H1 (cell line): ENCODE measurements around the gene HRH1. TPM values are rescaled to one million over a fixed set of nuclear protein-coding genes. Genes with fewer than 3 reads are reported as not detected.

Experiments
- CTCF ChIA-PET: fragments of 300-600 bp; sonication (Branson Sonifier 250); formaldehyde crosslinking; loops from one replicate; lab custom pipeline; 2021; ENCODE audit not compliant: partially characterized antibody; lab: Charles Lee
- POLR2A ChIA-PET: fragments of 300-600 bp; sonication (Branson Sonifier 250); formaldehyde crosslinking; loops from one replicate; lab custom pipeline; 2021; ENCODE audit warnings: inconsistent platforms; ENCODE audit not compliant: partially characterized antibody; lab: Charles Lee
- DNase-seq, 2 experiments: peaks; one replicate each; pipeline versions ENCODE4 v3.0.0 to v3.0.0-alpha.2; 2010 to 2022; ENCODE audit warnings: low spot score in 2 of 2, low read depth in 1 of 2, mixed read lengths in 1 of 2
- FAIRE-seq: peaks from 2 replicates; lab custom pipeline; 2011; peaks lifted over from hg19 to GRCh38; lab: Jason Lieb, UNC
- H2AFZ ChIP-seq: 2 replicates; pipeline ENCODE4 v1.8.1; 2012; ENCODE audit warnings: low read length, inconsistent platforms
- H2AK5ac ChIP-seq: 2 replicates; pipeline ENCODE4 v1.6.1; 2013; ENCODE audit warnings: low read depth, low read length
- H2BK120ac ChIP-seq: replicated peaks from 2 replicates; pipeline ENCODE3; 2013; ENCODE audit warnings: low read depth, low read length, inconsistent platforms
- H2BK12ac ChIP-seq: 2 replicates; pipeline ENCODE4 v1.6.1; 2013; ENCODE audit warnings: low read depth, low read length
- H2BK15ac ChIP-seq: 2 replicates; pipeline ENCODE4 v1.6.1; 2013; ENCODE audit warnings: low read length
- H2BK20ac ChIP-seq: 2 replicates; pipeline ENCODE4 v1.6.1; 2013; ENCODE audit warnings: low read length
- H2BK5ac ChIP-seq: 2 replicates; pipeline ENCODE4 v1.6.1; 2013; ENCODE audit warnings: low read depth, low read length
- H3K14ac ChIP-seq: 2 replicates; pipeline ENCODE4 v1.6.1; 2013; ENCODE audit warnings: inconsistent platforms; ENCODE audit not compliant: insufficient read length
- H3K18ac ChIP-seq: 2 replicates; pipeline ENCODE4 v1.6.1; 2013; ENCODE audit warnings: low read length; ENCODE audit errors: extremely low read depth
- H3K23ac ChIP-seq: 2 replicates; pipeline ENCODE4 v1.6.1; 2013; ENCODE audit warnings: inconsistent platforms; ENCODE audit not compliant: insufficient read length
- H3K23me2 ChIP-seq: 2 replicates; pipeline ENCODE4 v1.6.1; 2013; ENCODE audit warnings: low read depth, low read length
- H3K27ac ChIP-seq: 2 replicates; pipeline ENCODE4 v1.6.1; 2011; ENCODE audit warnings: low read depth, low read length, inconsistent platforms
- H3K27me3 ChIP-seq, 4 experiments: replicated peaks in 1 of 4; 1 replicate in 1 of 4; 2 replicates in 3 of 4; pipeline versions ENCODE4 v1.6.1 to v1.8.1; 2011 to 2013; ENCODE audit warnings: low read length in 3 of 4, mild to moderate bottlenecking in 3 of 4, inconsistent platforms in 2 of 4, mixed read lengths in 2 of 4, moderate library complexity in 1 of 4; ENCODE audit not compliant: control insufficient read depth in 3 of 4, insufficient read depth in 3 of 4; ENCODE audit errors: extremely low read depth in 1 of 4
- H3K36me3 ChIP-seq, 4 experiments: 2 replicates each; pipeline versions ENCODE4 v1.6.1 to v1.8.1; 2011 to 2013; ENCODE audit warnings: mild to moderate bottlenecking in 4 of 4, low read length in 3 of 4, moderate library complexity in 2 of 4, control low read depth in 1 of 4, inconsistent platforms in 1 of 4; ENCODE audit not compliant: insufficient read depth in 4 of 4, control insufficient read depth in 2 of 4
- H3K4ac ChIP-seq: replicated peaks from 2 replicates; pipeline ENCODE3; 2013; ENCODE audit warnings: low read length, low read depth, mixed read lengths, inconsistent platforms; ENCODE audit not compliant: insufficient read length
- H3K4me1 ChIP-seq, 4 experiments: replicated peaks in 1 of 4; 1 replicate in 1 of 4; 2 replicates in 3 of 4; pipeline versions ENCODE4 v1.6.1 to v1.8.1; 2011 to 2013; ENCODE audit warnings: low read length in 3 of 4, inconsistent platforms in 2 of 4, mixed read lengths in 1 of 4; ENCODE audit not compliant: insufficient read depth in 4 of 4, control insufficient read depth in 3 of 4
- H3K4me2 ChIP-seq, 2 experiments: 2 replicates each; pipeline versions ENCODE4 v1.6.1 to v1.8.1; 2011 to 2013; ENCODE audit warnings: low read depth in 2 of 2, low read length in 2 of 2, control low read depth in 1 of 2, inconsistent platforms in 1 of 2, mild to moderate bottlenecking in 1 of 2; ENCODE audit not compliant: insufficient read depth in 1 of 2
- H3K4me3 ChIP-seq, 4 experiments: fragments of 200-600, 300-600 bp in 1 of 4; sonication (generic), shearing (Covaris generic), sonication (Bioruptor Twin) in 1 of 4; 2 replicates each; pipeline versions ENCODE4 v1.5.1 to v1.8.1; 2011 to 2016; ENCODE audit warnings: low read length in 4 of 4, low read depth in 3 of 4, control low read depth in 2 of 4, inconsistent platforms in 2 of 4, mild to moderate bottlenecking in 2 of 4, mixed read lengths in 1 of 4, moderate library complexity in 1 of 4; ENCODE audit not compliant: insufficient read depth in 2 of 4; ENCODE audit errors: extremely low read depth in 1 of 4
- H3K56ac ChIP-seq: replicated peaks from 2 replicates; pipeline ENCODE3; 2013; ENCODE audit warnings: low read depth, mild to moderate bottlenecking, mixed read lengths, low read length, inconsistent platforms; ENCODE audit not compliant: insufficient read length
- H3K79me1 ChIP-seq: 2 replicates; pipeline ENCODE4 v1.6.1; 2013; ENCODE audit warnings: low read depth, low read length, control low read depth
- H3K79me2 ChIP-seq, 2 experiments: 2 replicates each; pipeline versions ENCODE4 v1.6.1 to v1.8.1; 2012 to 2013; ENCODE audit warnings: low read length in 2 of 2, mild to moderate bottlenecking in 2 of 2, inconsistent platforms in 1 of 2; ENCODE audit not compliant: insufficient read depth in 2 of 2, control insufficient read depth in 1 of 2
- H3K9ac ChIP-seq, 4 experiments: replicated peaks in 1 of 4; 1 replicate in 1 of 4; 2 replicates in 3 of 4; pipeline versions ENCODE4 v1.6.1 to v1.8.1; 2011 to 2013; ENCODE audit warnings: low read depth in 3 of 4, low read length in 3 of 4, control low read depth in 2 of 4, mild to moderate bottlenecking in 2 of 4, moderate library complexity in 2 of 4, inconsistent platforms in 1 of 4; ENCODE audit errors: extremely low read depth in 1 of 4
- H3K9me3 ChIP-seq, 2 experiments: 2 replicates each; pipeline versions ENCODE4 v1.6.1 to v1.8.1; 2012 to 2013; ENCODE audit warnings: mild to moderate bottlenecking in 2 of 2, moderate library complexity in 2 of 2, control low read depth in 1 of 2, inconsistent platforms in 1 of 2, low read depth in 1 of 2, low read length in 1 of 2, mixed read lengths in 1 of 2; ENCODE audit not compliant: insufficient read depth in 2 of 2
- H4K20me1 ChIP-seq, 2 experiments: replicated peaks in 1 of 2; 2 replicates each; pipeline versions ENCODE3 to v1.8.1; 2011 to 2013; ENCODE audit warnings: inconsistent platforms in 2 of 2, low read length in 2 of 2, mild to moderate bottlenecking in 1 of 2; ENCODE audit not compliant: insufficient read depth in 2 of 2, control insufficient read depth in 1 of 2
- H4K5ac ChIP-seq: 2 replicates; pipeline ENCODE4 v1.6.1; 2013; ENCODE audit warnings: low read length, low read depth, mixed read lengths, inconsistent platforms; ENCODE audit not compliant: insufficient read length
- H4K8ac ChIP-seq: 2 replicates; pipeline ENCODE4 v1.8.0; 2013; ENCODE audit warnings: mild to moderate bottlenecking, moderate library complexity, low read length, inconsistent platforms; ENCODE audit not compliant: insufficient read depth; ENCODE audit errors: extremely low read depth
- H4K91ac ChIP-seq: replicated peaks from 2 replicates; pipeline ENCODE3; 2013; ENCODE audit warnings: low read length, mixed read lengths, inconsistent platforms; ENCODE audit not compliant: insufficient read length
- GABPA ChIP-seq: IDR thresholded peaks from 2 replicates; pipeline ENCODE4 v1.6.1; 2011; ENCODE audit warnings: mild to moderate bottlenecking, low read length, moderate library complexity, borderline replicate concordance; ENCODE audit not compliant: insufficient read depth
- RBBP5 ChIP-seq: IDR thresholded peaks from 2 replicates; pipeline ENCODE4 v1.7.1; 2012; ENCODE audit warnings: low read depth, mild to moderate bottlenecking, inconsistent platforms, low read length, moderate library complexity, borderline replicate concordance
- SP2 ChIP-seq: IDR thresholded peaks from 2 replicates; pipeline ENCODE4 v1.6.1; 2012; ENCODE audit warnings: mild to moderate bottlenecking, low read length, inconsistent platforms
- WGBS, 2 experiments: shearing (Covaris generic) in 1 of 2; methylation state at CpG; one replicate each; pipeline versions ENCODE4 v1.1.6 to v1.1.7; 2013 to 2015; ENCODE audit warnings: low lambda C conversion rate in 2 of 2, mixed read lengths in 2 of 2, inconsistent platforms in 1 of 2, low coverage in 1 of 2, missing lambda C conversion rate in 1 of 2; ENCODE audit not compliant: insufficient replicate concordance in 2 of 2, insufficient coverage in 1 of 2, insufficient read length in 1 of 2; ENCODE audit errors: extremely low coverage in 1 of 2, missing lambda C conversion rate in 1 of 2; 5-methylcytosine and 5-hydroxymethylcytosine counted together
- polyA plus RNA-seq, 7 experiments: library from polyadenylated mRNA; depleted of rRNA in 3 of 7; stranded (reverse) in 5 of 7; unstranded in 2 of 7; fragments of >200 nt in 5 of 7; fragments of 200-250 nt in 2 of 7; gene quantifications; 1 replicate in 5 of 7; 2 replicates in 1 of 7; 4 replicates in 1 of 7; pipeline versions ENCODE4 v1.2.1 to v1.2.3, GENCODE V29; 2011 to 2013; ENCODE audit warnings: missing spikeins in 2 of 7, mixed read lengths in 2 of 7
- total RNA-seq: library from RNA; stranded (reverse); fragmentation: NEBNext Ultra II Directional; extraction: Animal tissue kit (Norgen Biotek cat#: 25700); gene quantifications from 2 replicates; pipeline ENCODE4 v1.2.1, GENCODE V29; 2021

HRH1 gene
- total and polyA plus RNA-seq, 2 of the 8 experiments (the other 6 are each of a cell fraction or from before 2014, with no cell fraction given) = 0.11 TPM; not detected in 1

GRCh38 chr3:11185144-11185543, 30.9 kb downstream of the HRH1 start:
- no peak overlapping the region for H3K9ac ChIP-seq
- no peak overlapping the region for H2BK5ac ChIP-seq
- no peak overlapping the region for H3K23ac ChIP-seq
- H3K4me3 ChIP-seq = no peak overlapping the region
- no peak overlapping the region for H3K4ac ChIP-seq
- no peak overlapping the region for H3K14ac ChIP-seq
- H4K8ac ChIP-seq = no peak overlapping the region
- H3K4me1 ChIP-seq = peaks cover 0 to 3% (median 0%) of the 10 kb centered on the region in 4 experiments; a peak in 1 of 7 replicates
- no peak overlapping the region for H3K56ac ChIP-seq
- no peak overlapping the region for H4K5ac ChIP-seq
- H3K79me1 ChIP-seq = no peaks in the 10 kb centered on the region
- H2BK120ac ChIP-seq = no peak overlapping the region
- H3K18ac ChIP-seq = no peak overlapping the region
- no peaks in the 10 kb centered on the region for H3K79me2 ChIP-seq
- TF ChIP-seq GABPA = no peak
- TF ChIP-seq RBBP5 = no peak
- TF ChIP-seq SP2 = no peak
- H3K27ac ChIP-seq = no peak overlapping the region
- H2BK20ac ChIP-seq = no peak overlapping the region
- FAIRE-seq = no peak
- 97% methylated on average over 3 of the region's 3 CpGs; no CpG with 5 or more reads in 1 of the 2 experiments for WGBS, 2 experiments
- H3K4me2 ChIP-seq = no peak overlapping the region
- no peaks in the 10 kb centered on the region for H3K27me3 ChIP-seq
- H4K20me1 ChIP-seq = peaks cover 0 to 2% of the 10 kb centered on the region in 2 experiments
- no peak overlapping the region for H4K91ac ChIP-seq
- H2AK5ac ChIP-seq = no peak overlapping the region
- DNase-seq = no peak
- ChIA-PET CTCF (interaction anchor here (2.1 kb wide), 1 partner anchor 10 kb away, joined by 6 read pairs; no protein-coding TSS in a partner anchor), POLR2A (no interaction called here)
- H2BK12ac ChIP-seq = no peak overlapping the region
- H3K23me2 ChIP-seq = no peaks in the 10 kb centered on the region
- no peak overlapping the region for H2BK15ac ChIP-seq
- H3K9me3 ChIP-seq = no peaks in the 10 kb centered on the region
- H2AFZ ChIP-seq = no peak overlapping the region
- H3K36me3 ChIP-seq = no peaks in the 10 kb centered on the region
